Fibroblast of peridontal ligament (primary cell): ENCODE measurements around the gene CD44.
A peak's percentile ranks its signal among the peaks of the same experiment; 100 is the strongest.

ENCODE experiments used
- DNase-seq: peaks from one replicate; pipeline ENCODE4 v3.0.0-alpha.2; 2010; ENCODE audit errors: extremely low read depth

CD44 gene

DNA sequence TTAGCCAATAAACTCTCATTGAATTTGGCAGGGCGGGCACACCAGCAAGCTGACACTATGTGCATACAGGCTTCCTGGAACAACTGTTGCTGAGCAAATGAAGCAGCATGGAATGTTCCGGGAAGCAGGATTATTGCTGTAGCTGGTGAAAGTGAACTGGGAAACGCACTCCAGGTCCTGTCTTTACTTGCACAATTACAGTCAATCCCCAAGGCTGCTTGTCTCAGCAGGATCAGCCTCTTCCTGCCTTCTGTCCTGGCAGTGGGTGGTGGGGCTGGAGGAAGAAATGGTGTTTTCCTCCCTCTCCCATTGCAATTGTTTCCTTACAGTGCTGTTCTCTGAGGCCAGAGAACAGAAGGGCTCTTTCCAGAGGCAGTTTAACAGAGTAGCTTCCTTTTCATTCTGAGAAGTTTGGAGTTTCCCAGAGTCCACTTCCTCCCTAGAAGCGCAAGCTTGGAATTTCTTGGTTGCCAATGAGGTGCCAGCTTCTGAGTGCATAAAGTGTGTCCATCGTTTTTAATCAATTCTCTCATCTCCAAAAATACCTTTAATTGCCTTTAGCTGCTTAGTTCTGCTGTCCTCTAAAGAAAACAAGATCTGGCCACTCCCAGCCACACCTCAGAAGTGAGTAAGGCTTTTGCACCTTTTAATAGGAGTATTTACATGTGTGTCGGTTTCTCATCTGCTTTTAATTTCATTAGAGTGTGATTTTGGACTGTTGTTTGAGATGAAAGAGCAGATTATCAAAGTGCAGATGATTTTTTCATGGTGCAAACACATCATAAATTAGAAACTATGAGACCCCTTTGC lies 19.9 kb downstream of the CD44 start:
- peak; percentile 83 for DNase-seq

DNA sequence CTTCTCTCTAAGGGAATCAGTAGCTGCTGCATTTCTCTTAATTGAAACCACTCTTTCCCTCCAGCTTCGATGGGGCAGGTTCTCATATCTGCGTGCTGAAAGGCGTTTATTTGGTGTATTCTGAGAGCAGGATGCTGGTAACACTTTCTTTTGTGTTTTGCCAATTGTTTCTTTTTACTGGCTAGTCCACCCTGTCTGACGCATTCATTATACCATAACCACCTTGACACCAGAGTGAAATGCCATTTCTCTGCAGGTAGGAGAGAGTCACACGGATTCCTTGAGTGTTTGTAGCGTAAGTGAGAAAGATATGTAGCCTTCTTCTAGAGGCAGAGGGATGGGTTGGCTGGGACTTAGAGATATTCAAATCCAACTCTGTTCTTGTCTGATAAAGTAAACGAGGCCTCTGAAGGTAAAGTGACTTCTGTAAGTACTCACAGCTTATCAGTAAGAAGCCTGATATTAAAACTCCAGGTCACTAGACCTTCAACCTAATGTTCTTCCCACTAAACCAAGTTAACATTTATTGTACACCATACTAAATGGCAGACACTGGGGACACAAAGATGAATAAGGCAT lies 21.4 kb downstream of the CD44 start:
- DNase-seq: no peak

DNA sequence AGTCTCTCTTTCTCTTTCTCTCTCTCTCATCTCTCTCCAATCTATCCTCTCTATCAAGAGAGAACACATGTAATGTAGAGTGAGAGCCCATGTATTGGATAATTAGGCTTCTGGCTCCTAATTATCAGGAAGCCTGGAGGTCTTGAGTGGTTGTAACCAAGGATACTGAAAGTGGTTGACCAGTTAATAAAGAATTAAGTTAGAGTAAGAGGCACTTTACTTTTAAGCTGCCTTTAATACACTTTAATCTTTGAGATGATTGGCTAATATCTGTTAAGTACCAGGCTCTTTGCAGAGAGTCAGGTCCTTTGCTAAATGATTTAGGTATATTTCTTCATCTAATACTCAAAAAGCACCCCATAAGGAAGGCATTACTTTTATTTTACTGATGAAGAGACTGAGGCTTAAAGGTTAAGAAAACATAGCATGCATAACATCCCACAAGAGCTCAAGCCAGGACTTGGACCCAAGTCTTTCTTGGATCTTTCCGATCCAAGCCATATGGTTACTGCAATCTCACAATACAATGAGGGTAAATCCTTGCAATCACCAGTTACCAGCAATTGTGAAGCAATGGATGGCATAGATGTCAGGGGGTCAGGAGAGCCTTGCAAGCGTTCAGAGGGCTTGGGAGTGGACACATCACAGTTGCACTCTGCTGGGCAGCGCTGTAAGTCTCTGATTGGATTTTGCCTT lies 22.1 kb downstream of the CD44 start:
- DNase-seq: peak; percentile 89

DNA sequence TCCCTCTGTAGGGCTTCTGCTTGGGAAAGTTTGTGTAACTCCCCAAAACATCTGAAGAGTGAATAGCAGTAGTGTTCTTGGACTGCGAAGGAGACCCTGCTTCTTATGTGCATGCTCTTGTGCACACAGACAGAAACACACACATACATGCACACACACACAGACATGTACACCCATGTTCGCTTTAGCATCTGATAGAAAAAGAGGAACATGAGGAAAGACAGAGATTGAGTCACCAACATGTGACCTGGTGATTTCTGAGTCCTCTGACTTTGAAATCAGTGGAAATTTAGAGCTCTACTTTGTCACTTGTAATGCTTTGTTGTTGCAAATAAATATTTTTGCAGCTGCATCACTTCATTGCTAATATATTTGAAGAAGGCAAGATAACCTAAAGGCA lies 23.8 kb downstream of the CD44 start:
- no peak for DNase-seq

DNA sequence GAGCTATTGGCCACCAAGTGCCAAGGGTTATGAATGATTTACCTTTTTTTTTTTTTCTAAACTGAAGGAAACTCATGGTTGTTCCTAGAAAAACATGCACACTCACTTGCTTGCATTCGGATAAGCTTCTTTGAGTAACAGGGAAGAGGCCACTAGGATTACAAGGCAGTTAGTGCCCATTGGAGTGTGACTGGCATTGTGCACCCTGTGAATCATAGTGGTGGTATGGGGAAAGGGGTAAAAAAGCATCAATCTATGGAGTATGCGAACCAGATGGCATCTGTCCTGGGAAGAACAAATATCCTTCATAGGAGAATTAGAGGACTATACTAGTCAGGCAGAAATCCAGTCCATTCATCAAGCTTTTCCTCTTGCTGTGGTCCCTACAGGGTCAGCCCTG lies 24.2 kb downstream of the CD44 start:
- DNase-seq: no peak

DNA sequence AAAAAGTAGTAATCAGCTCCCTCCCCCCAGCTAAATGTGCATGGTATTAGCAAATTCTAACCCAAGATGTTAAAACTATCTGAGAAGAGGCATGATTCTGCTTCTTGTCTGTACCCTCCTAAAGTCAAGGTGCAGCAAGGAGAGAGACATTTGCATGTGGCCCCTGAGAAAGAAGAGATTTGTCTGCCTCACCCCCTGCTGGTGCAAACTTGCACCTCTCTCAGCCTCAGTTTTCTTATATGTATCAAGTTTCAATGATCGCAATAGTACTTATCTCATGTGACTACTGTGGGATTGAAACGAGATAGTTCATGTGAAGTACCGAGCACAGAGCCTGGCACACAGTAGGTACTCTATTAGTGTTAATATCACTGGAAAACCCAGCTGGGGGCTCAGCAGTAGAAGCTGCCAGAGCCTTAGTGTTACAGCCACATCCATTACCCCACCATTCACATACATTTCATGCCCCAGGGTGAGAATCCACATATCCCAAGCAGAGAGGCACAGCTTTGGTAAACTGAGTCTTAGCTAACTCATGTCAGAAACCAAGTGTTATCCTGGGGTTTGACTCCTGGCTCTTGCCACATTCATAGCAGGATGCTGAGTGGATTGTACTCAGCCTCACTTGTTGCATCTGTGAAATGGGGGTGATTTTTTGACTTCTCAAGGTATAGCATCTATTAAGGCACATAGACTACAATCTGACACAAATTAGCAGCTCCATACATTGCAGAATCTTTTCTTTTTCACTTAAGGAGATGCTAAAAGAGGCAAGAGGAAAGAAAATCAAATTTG lies 24.9 kb downstream of the CD44 start:
- no peak for DNase-seq

DNA sequence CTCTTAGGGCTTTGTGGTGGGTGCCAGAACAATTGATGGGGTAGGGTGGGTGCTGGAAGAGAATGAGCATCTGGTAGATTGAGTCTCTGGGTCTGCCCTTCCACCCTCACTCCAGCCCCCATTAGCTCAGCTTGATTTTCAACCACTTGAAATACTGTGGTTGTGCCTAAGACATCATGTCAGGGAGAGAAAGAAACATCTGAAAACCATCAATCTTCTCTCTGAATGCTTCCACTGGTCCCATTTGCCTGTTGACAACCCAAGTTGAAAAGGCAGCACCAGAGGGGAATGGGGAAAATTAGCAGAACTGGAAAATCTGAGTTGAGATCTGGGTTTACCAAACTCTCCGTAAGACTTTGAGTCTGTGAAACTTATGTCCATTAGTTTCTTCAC lies 26.1 kb downstream of the CD44 start:
- no peak for DNase-seq

DNA sequence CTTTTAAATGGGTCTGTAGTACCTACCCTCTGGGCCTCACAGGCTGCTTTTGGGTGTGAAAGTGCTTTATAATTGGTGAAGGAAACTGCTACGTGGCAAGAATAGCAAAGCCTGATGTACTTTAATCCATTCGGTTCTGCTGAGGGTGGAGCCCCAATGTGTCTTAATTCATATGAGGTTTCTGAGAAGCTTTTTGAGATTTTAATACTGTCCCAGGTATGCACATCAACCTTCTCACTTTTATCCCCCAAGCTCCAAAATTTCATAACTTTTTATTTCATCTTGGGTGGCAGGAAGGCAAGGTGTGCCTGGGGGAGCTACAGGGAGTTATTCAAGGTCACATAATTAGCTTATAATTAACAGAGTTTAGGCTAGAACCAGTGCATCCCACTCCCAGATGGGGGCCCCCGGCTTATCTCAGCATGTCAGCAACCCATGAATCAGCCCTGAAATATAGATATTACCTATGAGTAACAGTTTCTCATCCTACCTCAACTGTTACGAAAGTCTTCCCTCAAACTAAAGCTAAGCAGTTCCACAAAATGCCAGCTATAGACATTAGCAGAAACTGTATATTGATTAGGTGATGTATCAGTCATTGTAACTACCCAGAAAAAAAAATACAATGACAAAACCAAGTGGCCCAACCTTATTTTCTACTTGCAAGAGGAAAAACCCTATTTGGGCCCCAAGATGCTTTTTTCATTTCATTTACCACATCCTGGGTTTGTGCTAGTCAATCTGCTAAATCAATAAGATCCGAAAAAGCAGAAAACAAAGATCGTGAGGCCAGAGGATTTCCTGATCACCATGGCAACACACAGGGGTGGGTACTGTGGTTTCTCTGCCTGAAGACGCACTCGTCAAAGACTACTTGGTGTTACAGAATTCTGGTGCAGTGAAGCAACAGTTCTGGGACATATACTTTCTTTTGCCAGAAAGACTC lies 26.7 kb downstream of the CD44 start:
- peak; percentile 92 for DNase-seq

DNA sequence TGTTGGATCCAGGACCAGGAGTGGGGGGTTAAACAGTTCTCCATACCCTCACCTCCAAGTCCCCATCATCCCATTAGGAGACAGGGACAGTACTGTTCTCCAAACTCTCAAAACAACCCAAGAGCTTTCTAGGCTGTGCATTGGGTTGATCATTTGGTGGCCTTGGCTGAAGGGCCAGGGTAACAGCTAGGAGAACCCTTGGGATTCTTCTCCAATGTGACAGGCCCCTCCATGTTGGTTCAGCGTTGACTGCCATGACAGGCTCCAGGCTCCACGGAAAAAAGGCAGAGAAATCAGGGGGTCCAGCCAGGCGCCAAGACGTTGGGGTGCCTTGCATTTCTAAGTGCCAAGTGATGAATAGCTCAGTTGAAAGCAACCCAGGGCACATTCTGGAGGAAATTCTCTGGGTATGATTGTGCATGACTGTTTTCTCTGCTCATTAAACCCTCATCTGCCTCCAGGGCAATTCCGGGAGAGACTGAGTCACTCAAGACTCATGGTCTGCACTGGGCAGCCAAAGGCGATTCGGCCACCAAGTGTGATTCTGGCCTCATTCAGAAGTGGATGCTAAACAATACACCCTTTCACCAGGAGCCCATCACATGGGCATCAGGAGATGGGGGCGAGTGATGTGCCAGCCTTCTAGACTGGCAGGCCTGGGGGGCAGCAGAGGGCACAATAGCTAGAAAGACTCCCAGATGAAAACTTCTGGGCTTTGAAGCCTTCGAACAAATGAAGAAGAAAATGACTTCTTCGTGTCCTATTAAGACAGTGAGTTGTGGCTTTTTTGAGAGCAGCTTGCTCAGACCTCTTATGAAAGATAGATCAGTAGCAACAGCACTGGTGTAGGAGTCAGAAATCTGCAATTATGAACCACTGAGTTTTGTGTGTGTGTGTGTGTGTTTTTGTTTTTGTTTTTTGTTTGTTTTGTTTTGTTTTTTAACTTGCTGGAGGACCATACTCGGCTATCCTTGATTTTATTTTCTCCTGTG lies 27.7 kb downstream of the CD44 start:
- DNase-seq: peak; percentile 92

DNA sequence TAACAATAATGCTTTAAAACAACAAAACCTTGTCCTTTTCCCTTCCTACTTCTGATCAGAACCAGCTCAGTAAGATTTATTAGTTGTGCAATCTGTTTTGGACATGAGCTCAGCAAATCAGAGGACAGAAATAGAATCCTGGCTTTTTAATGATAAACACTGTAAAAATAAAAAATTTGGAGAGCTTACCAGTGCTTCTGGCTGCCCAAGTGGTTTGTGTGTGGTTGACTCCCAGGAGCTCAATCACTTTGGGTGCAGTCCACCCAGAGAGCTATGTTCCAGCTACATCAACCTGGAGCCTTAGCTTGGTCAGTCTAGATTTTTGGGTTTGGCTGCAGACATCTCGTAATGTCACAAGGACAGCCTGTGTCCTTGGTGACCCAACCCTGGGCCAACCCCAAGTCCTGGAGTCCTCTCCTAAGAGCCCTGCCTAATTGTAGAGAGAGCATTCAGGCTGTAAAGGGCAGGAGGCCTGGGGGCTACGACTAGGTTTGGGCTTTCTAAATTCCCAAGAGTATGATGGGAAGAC lies 28.5 kb downstream of the CD44 start:
- DNase-seq: peak; percentile 89

DNA sequence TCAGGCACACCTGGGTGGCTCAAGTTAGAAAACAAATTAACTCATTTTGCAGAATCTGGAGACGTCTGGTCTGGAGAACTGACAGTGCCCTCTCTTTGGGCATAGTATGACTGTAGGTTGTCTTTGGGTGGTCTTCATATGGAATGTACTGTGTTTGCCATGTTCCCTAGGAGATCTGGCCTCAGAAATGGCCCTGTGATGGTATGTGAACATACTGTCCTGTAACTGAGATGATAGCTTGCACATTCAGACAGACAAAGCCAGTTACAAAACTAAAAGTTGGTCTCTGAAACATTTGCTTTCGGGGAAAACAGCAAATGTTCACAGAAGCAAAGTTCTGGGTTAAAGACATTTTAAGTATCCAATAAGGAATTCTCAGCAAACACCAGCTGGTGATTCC lies 29.7 kb downstream of the CD44 start:
- no peak for DNase-seq

DNA sequence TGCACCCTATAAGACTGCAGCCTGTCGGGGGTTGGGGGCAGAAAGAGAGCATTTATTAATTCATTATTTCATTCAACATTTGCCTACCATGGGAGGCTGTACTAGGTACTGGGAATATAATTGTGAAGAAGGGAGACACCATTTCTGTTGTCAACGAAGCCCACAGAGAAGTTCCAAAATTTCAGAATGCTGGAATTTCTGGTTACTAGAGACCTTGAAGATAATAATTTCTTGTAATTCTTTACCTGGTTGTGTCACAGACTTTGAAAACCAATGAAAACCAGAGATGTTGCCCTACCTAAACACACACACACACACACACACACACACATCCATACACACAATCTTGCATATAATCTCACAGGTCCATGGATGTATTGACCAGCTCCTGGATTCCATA lies 30.1 kb downstream of the CD44 start:
- no peak for DNase-seq

DNA sequence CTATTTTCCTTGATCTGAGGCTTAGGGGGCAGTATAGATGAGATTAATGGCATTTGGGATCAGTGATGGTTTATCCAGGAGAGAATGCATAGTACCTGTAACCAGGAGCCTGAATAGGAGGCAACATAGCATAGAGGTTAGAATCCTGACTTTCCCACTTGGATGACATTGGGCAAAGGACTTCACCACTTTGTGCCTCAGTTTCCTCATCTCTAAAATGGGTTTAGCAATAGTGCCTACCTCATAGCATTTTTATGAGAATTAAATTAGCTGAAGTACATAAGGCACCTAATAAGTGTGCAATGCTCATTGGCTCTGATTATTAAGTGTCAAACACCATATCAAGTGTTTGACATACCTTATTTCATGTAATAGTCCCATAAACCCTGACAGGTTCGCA lies 30.8 kb downstream of the CD44 start:
- no peak for DNase-seq

DNA sequence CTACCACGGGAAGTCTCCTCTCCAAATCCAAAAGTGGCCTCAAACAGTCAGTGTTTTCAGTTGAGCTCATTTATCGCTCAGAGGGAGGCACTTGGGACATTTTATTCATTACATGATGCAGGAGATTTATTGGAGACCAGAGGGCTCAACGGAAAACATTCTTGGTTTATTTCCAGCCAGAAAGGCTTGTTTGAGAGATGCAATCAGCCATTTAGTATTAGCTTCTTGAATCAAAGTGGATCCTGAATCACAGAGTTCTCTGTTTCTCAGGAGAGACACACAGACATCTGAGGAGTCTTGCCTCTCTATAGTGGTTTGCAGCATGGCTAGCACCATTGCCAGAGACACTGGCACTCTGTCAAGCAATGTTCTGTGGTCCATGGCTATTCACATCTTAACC lies 31.5 kb downstream of the CD44 start:
- DNase-seq: no peak

DNA sequence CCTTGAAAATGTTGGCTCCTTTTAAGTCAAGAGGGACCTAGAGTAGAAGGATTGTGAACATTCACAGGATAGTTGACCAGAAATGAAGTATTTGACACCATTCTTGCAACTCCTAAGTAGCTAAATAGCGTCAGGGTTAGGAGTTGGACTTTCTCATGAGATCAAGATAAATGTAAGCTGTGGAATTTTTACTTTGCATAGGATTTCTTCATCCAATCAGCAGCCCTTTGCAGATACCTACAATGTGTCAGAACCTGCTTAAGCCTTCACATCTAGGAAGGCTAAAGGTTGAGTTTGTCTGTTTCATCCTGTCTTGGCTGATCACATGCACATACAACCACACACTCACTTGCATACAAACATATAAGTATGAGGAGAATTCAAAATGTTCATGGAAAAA lies 32.3 kb downstream of the CD44 start:
- DNase-seq: no peak

DNA sequence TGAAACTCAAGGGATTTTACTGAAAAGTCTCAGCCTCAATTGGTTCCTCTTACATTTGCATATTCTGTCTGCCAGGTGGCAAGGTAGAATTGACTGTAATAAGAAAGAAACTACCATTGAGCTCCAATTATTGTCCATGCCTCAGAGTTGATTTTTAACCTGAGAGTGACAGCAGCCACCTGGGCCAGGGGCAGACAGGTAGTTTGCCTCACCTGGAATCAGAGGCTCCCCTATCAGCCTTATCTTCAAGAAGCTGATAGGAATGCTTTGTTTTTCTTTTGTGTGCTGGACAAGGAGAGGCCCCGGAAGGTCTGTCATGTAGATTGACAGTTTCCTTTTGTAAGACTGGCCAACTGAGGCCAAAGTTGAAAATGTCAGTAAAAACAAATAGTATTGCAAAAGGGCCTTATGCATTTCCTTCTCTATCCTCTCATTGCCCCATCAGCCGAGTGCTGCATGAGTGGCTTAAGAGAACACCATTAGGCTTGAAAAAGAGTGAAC lies 34.1 kb downstream of the CD44 start:
- peak; percentile 45 for DNase-seq

DNA sequence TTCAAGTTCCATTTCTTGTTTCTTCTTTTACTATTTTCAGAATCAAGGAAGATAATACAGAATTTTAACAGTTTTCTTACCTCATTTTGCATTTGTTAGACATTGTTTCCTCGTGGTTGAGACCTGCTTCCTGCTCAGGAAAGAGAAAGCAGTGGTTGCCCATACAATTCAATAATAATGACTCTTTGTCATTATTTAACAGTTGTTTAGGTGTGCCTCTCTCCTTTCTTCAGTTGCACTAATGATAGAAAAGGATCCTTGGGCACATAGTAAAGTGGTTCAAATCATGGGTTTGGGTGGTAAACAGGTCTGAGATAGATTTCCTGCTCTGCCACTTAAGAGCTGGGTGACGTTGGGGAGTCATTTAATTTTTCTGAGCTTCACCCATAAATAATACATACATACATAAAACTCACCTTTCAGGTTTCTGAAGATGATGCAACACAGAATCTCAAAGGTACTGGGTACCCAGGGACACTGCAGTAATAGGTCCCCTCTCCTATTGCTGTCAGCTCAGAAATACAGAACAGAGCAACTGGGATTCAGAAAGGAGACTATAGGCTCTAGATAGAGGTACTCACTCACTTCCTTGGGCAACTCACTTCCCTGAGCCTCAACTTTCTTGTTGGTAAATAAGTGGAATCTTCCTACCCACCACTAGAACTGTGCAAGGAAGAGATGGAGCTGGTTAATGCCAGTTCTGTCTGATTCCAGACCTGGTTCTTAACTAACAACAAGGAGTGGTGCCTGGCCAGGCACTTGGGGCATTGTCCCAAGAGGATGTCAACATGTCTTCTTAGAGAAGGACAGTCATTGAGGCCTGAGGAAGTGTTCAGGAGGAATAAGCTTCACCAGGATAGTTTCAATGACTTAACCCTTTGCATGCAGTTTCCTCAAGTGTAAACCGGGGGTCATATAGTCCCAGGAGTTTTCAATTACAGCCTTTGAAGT lies 34.9 kb downstream of the CD44 start:
- no peak for DNase-seq

DNA sequence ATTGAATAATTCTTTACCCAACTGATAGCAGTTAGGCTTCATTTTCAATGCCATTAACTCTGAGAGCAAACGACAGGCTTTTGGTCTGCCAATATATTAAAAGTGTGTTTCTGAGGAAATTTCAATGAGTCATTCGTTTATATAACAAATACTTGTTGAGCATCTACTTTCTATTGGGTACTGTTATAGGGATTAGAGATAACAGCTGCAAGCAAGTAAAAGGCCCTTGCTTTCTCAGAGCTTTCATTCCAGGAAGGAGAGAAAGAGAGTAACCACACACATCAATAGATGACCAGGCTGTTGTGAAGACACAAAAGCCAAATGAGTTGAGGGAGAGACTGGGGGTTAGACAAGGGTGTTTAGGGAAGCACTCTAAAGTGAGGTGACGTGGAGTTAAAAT lies 35.7 kb downstream of the CD44 start:
- DNase-seq: peak; percentile 84
